ENCODE measurements around the gene EFNB3.
A peak's percentile ranks its signal among the peaks of the same experiment; 100 is the strongest.

Gene EFNB3

DNA sequence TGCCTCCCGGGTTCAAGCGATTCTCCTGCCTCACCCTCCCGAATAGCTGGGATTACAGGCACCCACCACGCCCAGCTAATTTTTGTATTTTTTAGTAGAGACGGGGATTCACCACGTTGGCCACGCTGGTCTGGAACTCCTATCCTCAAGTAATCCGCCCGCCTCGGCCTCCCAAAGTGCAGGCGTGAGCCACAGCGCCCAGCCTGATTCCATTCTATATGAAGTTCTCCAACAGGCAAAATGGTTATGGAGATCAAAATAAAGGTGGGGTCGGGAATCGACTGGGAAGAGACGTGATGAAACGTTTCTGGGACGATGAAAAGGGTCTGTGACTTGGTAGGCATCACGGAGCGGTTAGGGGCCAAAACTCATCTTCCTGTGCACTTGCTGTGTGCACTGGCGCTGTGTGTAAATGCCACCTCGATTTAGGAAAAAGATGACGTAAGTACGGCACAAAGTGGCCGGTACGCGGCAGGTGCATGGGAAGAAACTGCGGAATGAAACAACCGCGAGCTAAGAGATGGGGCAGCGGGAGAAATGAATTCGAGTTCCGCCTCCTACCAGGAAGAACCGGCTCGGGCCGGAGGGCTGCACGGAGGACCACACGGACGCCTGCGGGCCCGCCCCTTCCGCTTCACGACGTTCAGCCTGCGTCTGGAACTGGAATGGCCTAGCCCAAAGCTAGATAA is 19.3 kb upstream of the EFNB3 start:
- ChIA-PET POLR2A (interaction anchor here (0.6 to 6.2 kb wide), 31 partner anchors 8 to 443 kb away, joined by 3 to 215 read pairs (median 16); partner anchors contain the start of genes ATP1B2, CD68, DNAH2 and EFNB3), CTCF (interaction anchor here (0.7 to 9.3 kb wide), 14 partner anchors 8 to 747 kb away, joined by 3 to 207 read pairs (median 4); partner anchors contain the start of genes ATP1B2, FXR2 and SHBG)
- Histone ChIP-seq H3K9me3 (ENCODE audit: control insufficient read depth, insufficient read depth, low read depth, low read length) (no peaks in the 10 kb centered on the region), H3K27ac (ENCODE audit: extremely low read depth, low read depth, low read length) (peak overlapping the region; percentile 96), H3K4me1 (ENCODE audit: control insufficient read depth, insufficient read depth, low read length) (peaks cover 13% of the 10 kb centered on the region), H3K4me3 (ENCODE audit: low read depth, low read length) (peak overlapping the region; percentile 93), H3K36me3 (ENCODE audit: control insufficient read depth in 2 of 2, insufficient read depth in 1 of 2, low read length in 2 of 2) (peaks cover 14 to 15% of the 10 kb centered on the region in 2 experiments; a peak in 2 of 3 replicates)
- TF ChIP-seq, protein P1, sequence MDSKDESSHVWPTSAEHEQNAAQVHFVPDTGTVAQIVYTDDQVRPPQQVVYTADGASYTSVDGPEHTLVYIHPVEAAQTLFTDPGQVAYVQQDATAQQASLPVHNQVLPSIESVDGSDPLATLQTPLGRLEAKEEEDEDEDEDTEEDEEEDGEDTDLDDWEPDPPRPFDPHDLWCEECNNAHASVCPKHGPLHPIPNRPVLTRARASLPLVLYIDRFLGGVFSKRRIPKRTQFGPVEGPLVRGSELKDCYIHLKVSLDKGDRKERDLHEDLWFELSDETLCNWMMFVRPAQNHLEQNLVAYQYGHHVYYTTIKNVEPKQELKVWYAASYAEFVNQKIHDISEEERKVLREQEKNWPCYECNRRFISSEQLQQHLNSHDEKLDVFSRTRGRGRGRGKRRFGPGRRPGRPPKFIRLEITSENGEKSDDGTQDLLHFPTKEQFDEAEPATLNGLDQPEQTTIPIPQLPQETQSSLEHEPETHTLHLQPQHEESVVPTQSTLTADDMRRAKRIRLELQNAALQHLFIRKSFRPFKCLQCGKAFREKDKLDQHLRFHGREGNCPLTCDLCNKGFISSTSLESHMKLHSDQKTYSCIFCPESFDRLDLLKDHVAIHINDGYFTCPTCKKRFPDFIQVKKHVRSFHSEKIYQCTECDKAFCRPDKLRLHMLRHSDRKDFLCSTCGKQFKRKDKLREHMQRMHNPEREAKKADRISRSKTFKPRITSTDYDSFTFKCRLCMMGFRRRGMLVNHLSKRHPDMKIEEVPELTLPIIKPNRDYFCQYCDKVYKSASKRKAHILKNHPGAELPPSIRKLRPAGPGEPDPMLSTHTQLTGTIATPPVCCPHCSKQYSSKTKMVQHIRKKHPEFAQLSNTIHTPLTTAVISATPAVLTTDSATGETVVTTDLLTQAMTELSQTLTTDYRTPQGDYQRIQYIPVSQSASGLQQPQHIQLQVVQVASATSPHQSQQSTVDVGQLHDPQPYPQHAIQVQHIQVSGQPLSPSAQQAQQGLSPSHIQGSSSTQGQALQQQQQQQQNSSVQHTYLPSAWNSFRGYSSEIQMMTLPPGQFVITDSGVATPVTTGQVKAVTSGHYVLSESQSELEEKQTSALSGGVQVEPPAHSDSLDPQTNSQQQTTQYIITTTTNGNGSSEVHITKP (tag by site-specific recombination; IDR thresholded peaks at IDR 0.05): no peak
- TF ChIP-seq OSR2 (tag by site-specific recombination; IDR thresholded peaks at IDR 0.05) (no peak), ZNF670 (tag by site-specific recombination; IDR thresholded peaks at IDR 0.05; ENCODE audit: low read depth) (no peak), ZNF2 (tag by site-specific recombination; IDR thresholded peaks at IDR 0.05) (no peak), ZFP3 (tag by site-specific recombination; IDR thresholded peaks at IDR 0.05; ENCODE audit: low read depth) (no peak), TRIM28 (IDR thresholded peaks at IDR 0.05; ENCODE audit: borderline replicate concordance, low read length) (no peak), ZNF549 (tag by site-specific recombination; IDR thresholded peaks at IDR 0.05) (no peak), HOXD13 (CRISPR knock-in tag; IDR thresholded peaks at IDR 0.05; ENCODE audit: borderline replicate concordance) (no peak), ZNF785 (tag by site-specific recombination; IDR thresholded peaks at IDR 0.05) (no peak), ZNF223 (tag by site-specific recombination; IDR thresholded peaks at IDR 0.05) (no peak), SP7 (tag by site-specific recombination; IDR thresholded peaks at IDR 0.05) (peak; percentile 72), ZNF791 (tag by site-specific recombination; IDR thresholded peaks at IDR 0.05) (no peak), ZNF792 (tag by site-specific recombination; IDR thresholded peaks at IDR 0.05) (0 out of 2 replicates have a peak, but pooled peaks have one; percentile 58), ZNF571 (tag by site-specific recombination; IDR thresholded peaks at IDR 0.05) (no peak), ZNF354C (tag by site-specific recombination; IDR thresholded peaks at IDR 0.05; ENCODE audit: borderline replicate concordance, low read depth) (no peak), ZNF274 (IDR thresholded peaks at IDR 0.05; ENCODE audit: low read length) (no peak), ZNF274 (tag by site-specific recombination; IDR thresholded peaks at IDR 0.05; ENCODE audit: borderline replicate concordance) (no peak), ZNF658 (tag by site-specific recombination; IDR thresholded peaks at IDR 0.05) (no peak), ZBTB7A (tag by site-specific recombination; IDR thresholded peaks at IDR 0.05; ENCODE audit: low read depth) (peak; percentile 53; the same call in 1 of the 2 replicates), ZNF426 (tag by site-specific recombination; IDR thresholded peaks at IDR 0.05) (no peak)
- TF ChIP-seq, protein P2, sequence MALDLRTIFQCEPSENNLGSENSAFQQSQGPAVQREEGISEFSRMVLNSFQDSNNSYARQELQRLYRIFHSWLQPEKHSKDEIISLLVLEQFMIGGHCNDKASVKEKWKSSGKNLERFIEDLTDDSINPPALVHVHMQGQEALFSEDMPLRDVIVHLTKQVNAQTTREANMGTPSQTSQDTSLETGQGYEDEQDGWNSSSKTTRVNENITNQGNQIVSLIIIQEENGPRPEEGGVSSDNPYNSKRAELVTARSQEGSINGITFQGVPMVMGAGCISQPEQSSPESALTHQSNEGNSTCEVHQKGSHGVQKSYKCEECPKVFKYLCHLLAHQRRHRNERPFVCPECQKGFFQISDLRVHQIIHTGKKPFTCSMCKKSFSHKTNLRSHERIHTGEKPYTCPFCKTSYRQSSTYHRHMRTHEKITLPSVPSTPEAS (tag by site-specific recombination; IDR thresholded peaks at IDR 0.05): no peak
- TF ChIP-seq, protein P3, sequence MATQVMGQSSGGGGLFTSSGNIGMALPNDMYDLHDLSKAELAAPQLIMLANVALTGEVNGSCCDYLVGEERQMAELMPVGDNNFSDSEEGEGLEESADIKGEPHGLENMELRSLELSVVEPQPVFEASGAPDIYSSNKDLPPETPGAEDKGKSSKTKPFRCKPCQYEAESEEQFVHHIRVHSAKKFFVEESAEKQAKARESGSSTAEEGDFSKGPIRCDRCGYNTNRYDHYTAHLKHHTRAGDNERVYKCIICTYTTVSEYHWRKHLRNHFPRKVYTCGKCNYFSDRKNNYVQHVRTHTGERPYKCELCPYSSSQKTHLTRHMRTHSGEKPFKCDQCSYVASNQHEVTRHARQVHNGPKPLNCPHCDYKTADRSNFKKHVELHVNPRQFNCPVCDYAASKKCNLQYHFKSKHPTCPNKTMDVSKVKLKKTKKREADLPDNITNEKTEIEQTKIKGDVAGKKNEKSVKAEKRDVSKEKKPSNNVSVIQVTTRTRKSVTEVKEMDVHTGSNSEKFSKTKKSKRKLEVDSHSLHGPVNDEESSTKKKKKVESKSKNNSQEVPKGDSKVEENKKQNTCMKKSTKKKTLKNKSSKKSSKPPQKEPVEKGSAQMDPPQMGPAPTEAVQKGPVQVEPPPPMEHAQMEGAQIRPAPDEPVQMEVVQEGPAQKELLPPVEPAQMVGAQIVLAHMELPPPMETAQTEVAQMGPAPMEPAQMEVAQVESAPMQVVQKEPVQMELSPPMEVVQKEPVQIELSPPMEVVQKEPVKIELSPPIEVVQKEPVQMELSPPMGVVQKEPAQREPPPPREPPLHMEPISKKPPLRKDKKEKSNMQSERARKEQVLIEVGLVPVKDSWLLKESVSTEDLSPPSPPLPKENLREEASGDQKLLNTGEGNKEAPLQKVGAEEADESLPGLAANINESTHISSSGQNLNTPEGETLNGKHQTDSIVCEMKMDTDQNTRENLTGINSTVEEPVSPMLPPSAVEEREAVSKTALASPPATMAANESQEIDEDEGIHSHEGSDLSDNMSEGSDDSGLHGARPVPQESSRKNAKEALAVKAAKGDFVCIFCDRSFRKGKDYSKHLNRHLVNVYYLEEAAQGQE (tag by site-specific recombination; IDR thresholded peaks at IDR 0.05): no peak
- TF ChIP-seq, protein P4, sequence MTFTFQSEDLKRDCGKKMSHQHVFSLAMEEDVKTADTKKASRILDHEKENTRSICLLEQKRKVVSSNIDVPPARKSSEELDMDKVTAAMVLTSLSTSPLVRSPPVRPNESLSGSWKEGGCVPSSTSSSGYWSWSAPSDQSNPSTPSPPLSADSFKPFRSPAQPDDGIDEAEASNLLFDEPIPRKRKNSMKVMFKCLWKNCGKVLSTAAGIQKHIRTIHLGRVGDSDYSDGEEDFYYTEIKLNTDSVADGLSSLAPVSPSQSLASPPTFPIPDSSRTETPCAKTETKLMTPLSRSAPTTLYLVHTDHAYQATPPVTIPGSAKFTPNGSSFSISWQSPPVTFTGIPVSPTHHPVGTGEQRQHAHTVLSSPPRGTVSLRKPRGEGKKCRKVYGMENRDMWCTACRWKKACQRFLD (tag by site-specific recombination; IDR thresholded peaks at IDR 0.05): no peak
- TF ChIP-seq, protein P5, sequence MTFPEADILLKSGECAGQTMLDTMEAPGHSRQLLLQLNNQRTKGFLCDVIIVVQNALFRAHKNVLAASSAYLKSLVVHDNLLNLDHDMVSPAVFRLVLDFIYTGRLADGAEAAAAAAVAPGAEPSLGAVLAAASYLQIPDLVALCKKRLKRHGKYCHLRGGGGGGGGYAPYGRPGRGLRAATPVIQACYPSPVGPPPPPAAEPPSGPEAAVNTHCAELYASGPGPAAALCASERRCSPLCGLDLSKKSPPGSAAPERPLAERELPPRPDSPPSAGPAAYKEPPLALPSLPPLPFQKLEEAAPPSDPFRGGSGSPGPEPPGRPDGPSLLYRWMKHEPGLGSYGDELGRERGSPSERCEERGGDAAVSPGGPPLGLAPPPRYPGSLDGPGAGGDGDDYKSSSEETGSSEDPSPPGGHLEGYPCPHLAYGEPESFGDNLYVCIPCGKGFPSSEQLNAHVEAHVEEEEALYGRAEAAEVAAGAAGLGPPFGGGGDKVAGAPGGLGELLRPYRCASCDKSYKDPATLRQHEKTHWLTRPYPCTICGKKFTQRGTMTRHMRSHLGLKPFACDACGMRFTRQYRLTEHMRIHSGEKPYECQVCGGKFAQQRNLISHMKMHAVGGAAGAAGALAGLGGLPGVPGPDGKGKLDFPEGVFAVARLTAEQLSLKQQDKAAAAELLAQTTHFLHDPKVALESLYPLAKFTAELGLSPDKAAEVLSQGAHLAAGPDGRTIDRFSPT (tag by site-specific recombination; IDR thresholded peaks at IDR 0.05): no peak
- TF ChIP-seq, protein P6, sequence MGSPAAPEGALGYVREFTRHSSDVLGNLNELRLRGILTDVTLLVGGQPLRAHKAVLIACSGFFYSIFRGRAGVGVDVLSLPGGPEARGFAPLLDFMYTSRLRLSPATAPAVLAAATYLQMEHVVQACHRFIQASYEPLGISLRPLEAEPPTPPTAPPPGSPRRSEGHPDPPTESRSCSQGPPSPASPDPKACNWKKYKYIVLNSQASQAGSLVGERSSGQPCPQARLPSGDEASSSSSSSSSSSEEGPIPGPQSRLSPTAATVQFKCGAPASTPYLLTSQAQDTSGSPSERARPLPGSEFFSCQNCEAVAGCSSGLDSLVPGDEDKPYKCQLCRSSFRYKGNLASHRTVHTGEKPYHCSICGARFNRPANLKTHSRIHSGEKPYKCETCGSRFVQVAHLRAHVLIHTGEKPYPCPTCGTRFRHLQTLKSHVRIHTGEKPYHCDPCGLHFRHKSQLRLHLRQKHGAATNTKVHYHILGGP (tag by site-specific recombination; IDR thresholded peaks at IDR 0.05): no peak

Measured in HEK293 (cell line).